IPS-18a (cell line): ENCODE results near the gene CLCN7.

Experiments
- H3K27ac ChIP-seq: one replicate; pipeline ENCODE4 v1.5.1; 2013; ENCODE audit warnings: low read length
- H3K27me3 ChIP-seq: one replicate; pipeline ENCODE4 v1.6.1; 2013; ENCODE audit warnings: mild to moderate bottlenecking, low read length; ENCODE audit not compliant: control insufficient read depth, insufficient read depth
- H3K36me3 ChIP-seq: one replicate; pipeline ENCODE4 v1.6.1; 2013; ENCODE audit warnings: low read depth, low read length; ENCODE audit not compliant: control insufficient read depth
- H3K4me1 ChIP-seq: one replicate; pipeline ENCODE4 v1.6.1; 2013; ENCODE audit warnings: low read depth, low read length; ENCODE audit not compliant: control insufficient read depth
- H3K4me3 ChIP-seq: one replicate; pipeline ENCODE4 v1.5.1; 2013; ENCODE audit warnings: low read length
- H3K9ac ChIP-seq: one replicate; pipeline ENCODE4 v1.6.1; 2013; ENCODE audit warnings: mild to moderate bottlenecking, low read length, moderate library complexity
- H3K9me3 ChIP-seq: one replicate; pipeline ENCODE4 v1.6.1; 2013; ENCODE audit warnings: low read depth, low read length; ENCODE audit not compliant: control insufficient read depth

The CLCN7 gene

DNA sequence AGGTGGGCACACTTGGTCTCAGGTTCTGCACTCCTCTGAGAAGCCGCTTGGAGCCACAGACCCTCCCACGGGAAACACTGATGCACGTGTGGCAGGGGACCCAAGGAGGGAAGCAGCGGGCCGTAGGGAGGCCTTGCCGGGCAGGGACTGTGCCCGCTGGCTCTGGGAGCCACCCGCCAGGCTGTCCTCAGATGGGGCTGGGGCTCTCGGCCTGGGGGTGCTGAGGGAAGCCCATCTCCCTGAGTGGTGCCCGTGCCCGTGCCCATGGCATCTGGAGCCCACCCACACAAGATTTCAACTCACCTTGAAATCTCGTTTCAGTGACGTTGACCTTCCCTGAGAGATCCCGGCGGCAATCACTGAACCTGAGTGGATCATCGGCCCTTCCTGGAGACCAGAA, 17.9 kb downstream of the CLCN7 start:
- no peaks in the 10 kb centered on the region for H3K4me1 ChIP-seq
- H3K9me3 ChIP-seq = no peaks in the 10 kb centered on the region
- no peak overlapping the region for H3K9ac ChIP-seq
- no peaks in the 10 kb centered on the region for H3K27me3 ChIP-seq
- no peak overlapping the region for H3K27ac ChIP-seq
- H3K4me3 ChIP-seq = no peak overlapping the region
- peaks cover 29% of the 10 kb centered on the region for H3K36me3 ChIP-seq

DNA sequence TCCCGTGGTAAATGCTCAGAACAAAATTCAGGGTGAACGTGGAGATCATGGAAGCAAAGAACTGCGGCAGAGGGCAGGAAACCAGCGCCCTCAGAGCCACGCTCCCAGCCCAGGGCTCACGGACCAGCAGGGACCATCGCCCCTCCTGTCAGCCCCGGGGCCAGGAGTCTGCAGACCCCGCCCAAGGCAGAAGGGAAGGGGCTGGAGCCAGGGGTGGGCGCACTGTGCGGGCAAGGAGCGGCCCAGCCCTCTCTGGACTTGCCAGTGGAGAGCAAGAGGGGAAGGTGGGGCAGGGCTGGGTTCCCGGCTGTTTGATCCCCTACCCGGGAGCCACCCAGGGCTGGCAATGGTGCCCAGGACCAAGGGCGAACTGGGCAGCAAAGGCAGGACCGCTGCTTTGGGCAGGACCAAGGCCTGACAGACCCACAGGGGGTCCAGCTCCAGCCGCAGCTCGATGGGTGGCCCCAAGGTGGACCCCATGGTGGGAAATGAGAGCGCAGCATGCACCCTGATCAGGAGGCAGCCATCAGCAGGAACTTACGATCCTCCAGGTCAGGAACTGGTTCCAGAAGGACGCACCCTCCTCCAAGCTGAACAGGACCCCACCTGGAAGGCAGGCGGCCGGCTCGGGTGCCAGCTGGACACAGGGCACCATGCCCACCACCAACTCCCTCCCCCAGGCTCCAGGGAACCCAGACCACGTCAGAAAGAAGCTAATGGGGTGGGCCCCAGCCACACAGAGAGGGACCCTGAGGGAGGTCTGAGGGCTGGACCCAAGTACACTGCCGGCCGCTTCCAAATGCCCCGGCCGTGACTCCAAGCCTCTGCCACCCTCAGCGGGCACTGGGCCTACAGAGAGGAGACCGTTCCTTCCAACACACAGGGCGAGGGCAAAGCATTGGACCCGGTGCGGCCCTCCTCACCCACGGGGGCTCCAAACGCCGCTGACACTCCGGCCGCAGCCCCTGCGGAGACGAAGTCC, 19.3 kb downstream of the CLCN7 start:
- H3K4me1 ChIP-seq = no peaks in the 10 kb centered on the region
- no peaks in the 10 kb centered on the region for H3K9me3 ChIP-seq
- peaks cover 29% of the 10 kb centered on the region for H3K36me3 ChIP-seq
- no peak overlapping the region for H3K27ac ChIP-seq
- H3K9ac ChIP-seq = no peak overlapping the region
- H3K27me3 ChIP-seq = no peaks in the 10 kb centered on the region
- H3K4me3 ChIP-seq = no peak overlapping the region

DNA sequence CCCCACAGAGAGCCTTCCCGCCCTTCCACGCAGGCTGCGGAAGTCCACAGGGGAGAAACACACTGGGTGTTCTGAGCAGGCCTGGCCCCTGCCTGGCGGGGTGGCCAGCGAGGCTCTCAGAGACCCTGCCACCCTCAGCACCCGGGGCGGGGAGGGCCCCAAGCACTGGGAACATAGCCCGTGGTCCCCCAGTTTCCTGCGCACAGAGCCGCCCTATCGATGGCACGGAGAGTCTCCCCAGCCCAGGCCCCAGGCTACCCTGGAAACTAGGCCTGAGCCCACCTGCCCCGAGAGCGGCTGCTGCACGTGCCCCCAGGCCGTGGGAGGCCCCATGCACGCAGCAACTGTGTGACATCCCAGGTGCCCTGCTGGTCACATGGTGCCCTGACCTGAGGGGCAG, 20.3 kb downstream of the CLCN7 start:
- H3K4me1 ChIP-seq = no peaks in the 10 kb centered on the region
- H3K27ac ChIP-seq = no peak overlapping the region
- H3K27me3 ChIP-seq = no peaks in the 10 kb centered on the region
- no peaks in the 10 kb centered on the region for H3K9me3 ChIP-seq
- H3K9ac ChIP-seq = no peak overlapping the region
- no peak overlapping the region for H3K4me3 ChIP-seq
- peaks cover 24% of the 10 kb centered on the region for H3K36me3 ChIP-seq

DNA sequence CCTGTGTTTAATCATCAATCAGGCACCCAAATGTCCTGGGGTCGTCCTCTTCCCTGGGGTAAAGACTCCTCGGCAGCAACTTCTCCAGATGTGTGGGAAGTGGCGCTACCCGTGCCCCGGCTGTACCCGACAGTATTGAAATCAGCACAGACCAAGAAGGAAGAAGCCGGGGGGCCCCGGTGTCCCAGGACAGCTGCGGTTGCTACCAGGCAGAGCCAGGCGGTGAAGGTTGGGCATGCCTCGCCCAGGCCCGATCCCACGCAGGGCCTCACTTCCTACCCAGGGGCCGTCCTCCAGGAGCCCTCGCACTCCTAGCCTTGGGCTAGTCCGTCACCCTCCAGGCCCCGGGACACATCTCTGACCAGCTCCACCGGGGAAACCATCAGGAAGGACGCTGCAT, 21.5 kb downstream of the CLCN7 start:
- Histone ChIP-seq H3K4me1 (no peaks in the 10 kb centered on the region), H3K9ac (no peak overlapping the region), H3K36me3 (peaks cover 32% of the 10 kb centered on the region), H3K27ac (no peak overlapping the region), H3K27me3 (no peaks in the 10 kb centered on the region), H3K9me3 (no peaks in the 10 kb centered on the region), H3K4me3 (no peak overlapping the region)

DNA sequence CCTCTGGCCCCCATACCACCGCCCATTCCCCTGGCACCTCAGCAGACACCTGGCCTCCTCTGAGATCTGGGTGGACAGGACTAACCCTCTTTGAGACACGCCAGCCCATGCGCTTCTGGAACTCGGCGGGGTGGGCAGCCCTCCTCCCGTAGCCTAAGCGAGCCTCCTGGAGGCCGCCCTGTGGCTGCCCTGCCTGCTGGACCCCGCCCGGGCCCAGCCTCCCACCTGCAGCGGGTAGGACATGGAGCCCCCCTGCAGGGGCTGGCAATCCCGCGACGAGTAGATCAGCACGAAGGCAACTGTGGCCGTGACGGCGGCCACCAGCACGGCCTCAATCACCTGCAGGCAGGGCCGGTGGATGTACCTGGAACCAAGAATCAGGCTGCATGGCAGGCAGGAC, 22.3 kb downstream of the CLCN7 start:
- Histone ChIP-seq H3K27me3 (no peaks in the 10 kb centered on the region), H3K4me3 (no peak overlapping the region), H3K36me3 (peaks cover 34% of the 10 kb centered on the region), H3K9ac (no peak overlapping the region), H3K27ac (no peak overlapping the region), H3K4me1 (no peaks in the 10 kb centered on the region), H3K9me3 (no peaks in the 10 kb centered on the region)

DNA sequence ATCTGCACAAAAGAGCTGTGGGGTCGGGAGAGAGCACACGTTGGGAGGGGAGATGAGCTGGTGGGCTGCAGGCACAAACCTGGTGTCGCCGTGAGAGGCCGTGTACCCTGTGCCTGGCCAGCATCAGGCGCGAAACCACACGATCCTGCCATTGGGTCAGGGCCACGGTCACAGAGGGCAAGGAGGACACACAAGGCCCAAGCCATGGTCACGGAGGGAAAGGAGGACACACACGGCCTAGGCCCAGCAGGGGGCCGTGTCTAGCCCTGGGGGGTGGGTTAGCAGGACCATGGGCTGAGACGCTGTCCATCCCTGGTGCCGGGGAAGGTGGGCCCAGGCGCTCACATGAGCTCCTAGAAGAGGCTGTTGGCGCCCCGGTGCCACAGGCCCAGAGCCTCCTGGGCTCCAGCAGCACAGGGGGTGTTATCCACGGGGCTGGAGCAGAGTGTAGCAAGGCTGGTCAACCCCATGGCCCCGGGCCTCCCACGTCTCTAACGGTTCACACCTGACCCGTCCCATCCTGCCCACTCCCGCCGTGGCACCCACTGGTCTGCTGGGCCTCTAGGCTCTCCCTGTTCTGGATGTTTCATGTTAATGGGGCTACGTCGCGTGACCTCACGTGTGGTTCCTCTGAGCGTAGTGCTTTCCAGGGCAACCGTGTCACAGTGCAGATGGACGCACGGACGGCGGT, 23.0 kb downstream of the CLCN7 start:
- peaks cover 34% of the 10 kb centered on the region for H3K36me3 ChIP-seq
- no peaks in the 10 kb centered on the region for H3K27me3 ChIP-seq
- no peak overlapping the region for H3K27ac ChIP-seq
- no peak overlapping the region for H3K4me3 ChIP-seq
- H3K9ac ChIP-seq = no peak overlapping the region
- H3K4me1 ChIP-seq = no peaks in the 10 kb centered on the region
- no peaks in the 10 kb centered on the region for H3K9me3 ChIP-seq

DNA sequence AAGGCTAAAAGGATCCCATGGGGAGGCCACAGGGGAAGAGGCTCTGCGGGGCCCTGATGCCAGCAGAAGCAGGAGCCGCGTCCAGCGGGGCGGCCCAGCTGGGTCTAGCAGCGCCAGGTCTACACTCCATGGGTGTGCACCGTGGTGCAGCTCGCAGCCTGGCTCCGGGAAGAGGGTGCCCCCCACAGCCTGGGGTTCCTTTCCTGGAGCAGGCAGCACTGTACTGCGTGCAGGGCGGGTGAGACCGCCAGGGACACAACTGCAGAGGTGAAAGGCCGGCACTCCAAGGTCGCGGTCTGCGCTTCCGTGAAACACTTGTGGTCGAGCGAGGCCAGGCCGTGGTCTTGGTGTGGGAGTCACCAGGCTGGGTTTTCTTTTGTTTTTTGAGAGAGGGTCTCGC, 24.0 kb downstream of the CLCN7 start:
- Histone ChIP-seq H3K4me1 (no peaks in the 10 kb centered on the region), H3K9ac (no peak overlapping the region), H3K9me3 (no peaks in the 10 kb centered on the region), H3K27me3 (no peaks in the 10 kb centered on the region), H3K4me3 (no peak overlapping the region), H3K36me3 (peaks cover 34% of the 10 kb centered on the region), H3K27ac (no peak overlapping the region)

DNA sequence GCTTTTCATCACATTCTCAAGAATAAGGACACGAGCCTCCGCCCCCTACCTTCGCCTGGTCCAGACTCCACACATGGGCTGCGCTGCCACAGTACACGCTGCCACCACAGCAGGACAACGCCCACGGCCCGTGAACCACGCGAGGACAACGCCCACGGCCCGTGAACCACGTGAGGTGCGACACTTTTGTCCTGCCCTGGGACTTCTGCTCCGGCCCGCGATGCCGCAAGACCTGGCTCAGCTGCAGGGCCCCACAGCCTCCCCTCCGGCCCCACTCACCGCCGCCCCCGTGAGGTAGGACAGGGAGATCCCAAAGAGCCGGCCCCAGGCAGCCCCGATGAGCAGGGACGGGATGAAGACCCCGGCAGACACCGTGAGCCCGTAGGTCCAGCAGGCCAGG, 24.6 kb downstream of the CLCN7 start:
- Histone ChIP-seq H3K4me3 (no peak overlapping the region), H3K9ac (no peak overlapping the region), H3K36me3 (peaks cover 30% of the 10 kb centered on the region), H3K9me3 (no peaks in the 10 kb centered on the region), H3K27ac (no peak overlapping the region), H3K4me1 (no peaks in the 10 kb centered on the region), H3K27me3 (no peaks in the 10 kb centered on the region)

DNA sequence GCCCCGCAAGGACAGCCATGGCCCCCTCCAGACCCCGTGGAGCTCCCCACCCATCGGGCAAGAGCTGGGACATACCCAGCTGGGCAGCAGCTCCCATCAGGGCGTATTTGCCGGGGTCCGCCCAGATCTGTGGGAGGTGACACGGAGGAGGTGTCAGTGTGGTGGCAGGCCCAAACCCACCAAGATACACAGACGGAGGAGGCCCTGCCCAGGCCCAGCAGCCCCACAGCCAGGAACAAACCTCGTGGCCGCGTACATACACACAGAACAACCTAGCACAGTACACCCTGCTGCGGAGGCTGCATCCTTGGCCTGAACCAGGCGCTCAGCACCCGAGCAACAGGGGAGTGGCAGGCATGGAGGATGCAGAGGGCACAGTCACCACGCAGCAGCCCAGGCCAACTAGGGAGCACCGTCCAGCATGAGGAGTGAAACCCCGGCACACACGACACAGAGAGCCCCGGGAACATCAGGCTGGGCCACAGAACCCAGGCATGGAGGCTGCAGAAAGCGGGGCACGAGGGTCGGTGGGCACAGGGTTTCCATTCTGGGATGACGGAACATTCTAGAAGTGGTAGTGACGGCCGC, 25.5 kb downstream of the CLCN7 start:
- H3K36me3 ChIP-seq = peaks cover 26% of the 10 kb centered on the region
- no peak overlapping the region for H3K27ac ChIP-seq
- no peaks in the 10 kb centered on the region for H3K4me1 ChIP-seq

DNA sequence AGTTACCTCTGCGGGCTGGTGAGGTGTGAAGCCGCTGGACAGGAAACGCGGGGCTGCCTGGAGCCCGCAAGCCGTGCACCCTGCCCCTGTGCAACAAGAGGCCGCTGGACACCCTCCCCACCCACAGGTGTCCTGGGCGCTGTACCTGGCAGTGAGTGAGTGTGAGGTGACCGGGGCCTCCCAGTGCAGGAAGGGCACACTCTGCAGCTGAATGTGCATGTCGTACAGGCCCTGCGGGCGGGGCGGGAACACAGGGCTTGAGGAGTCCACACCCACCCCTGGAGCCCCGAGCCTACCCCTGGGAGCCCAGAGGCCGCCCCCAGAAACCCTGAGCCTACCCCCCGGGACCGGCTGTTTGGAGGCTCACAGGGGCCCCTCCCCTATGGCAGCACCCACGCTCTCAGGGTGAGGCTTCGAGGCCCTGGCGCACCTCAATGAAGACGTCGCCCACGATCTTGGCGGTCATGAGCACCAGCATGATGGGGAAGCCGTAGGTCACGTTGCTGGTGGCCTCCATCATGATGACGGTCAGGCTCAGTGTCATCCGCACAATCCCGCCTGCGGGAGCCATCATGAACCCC, 26.2 kb downstream of the CLCN7 start:
- Histone ChIP-seq H3K27me3 (no peaks in the 10 kb centered on the region), H3K27ac (no peak overlapping the region), H3K36me3 (peaks cover 21% of the 10 kb centered on the region), H3K4me3 (no peak overlapping the region), H3K9me3 (no peaks in the 10 kb centered on the region), H3K9ac (no peak overlapping the region), H3K4me1 (no peaks in the 10 kb centered on the region)

More for the DNA sequence above, 25.5 kb downstream of the CLCN7 start:
- H3K9me3 ChIP-seq = no peaks in the 10 kb centered on the region
- no peaks in the 10 kb centered on the region for H3K27me3 ChIP-seq
- no peak overlapping the region for H3K4me3 ChIP-seq
- H3K9ac ChIP-seq = no peak overlapping the region

DNA sequence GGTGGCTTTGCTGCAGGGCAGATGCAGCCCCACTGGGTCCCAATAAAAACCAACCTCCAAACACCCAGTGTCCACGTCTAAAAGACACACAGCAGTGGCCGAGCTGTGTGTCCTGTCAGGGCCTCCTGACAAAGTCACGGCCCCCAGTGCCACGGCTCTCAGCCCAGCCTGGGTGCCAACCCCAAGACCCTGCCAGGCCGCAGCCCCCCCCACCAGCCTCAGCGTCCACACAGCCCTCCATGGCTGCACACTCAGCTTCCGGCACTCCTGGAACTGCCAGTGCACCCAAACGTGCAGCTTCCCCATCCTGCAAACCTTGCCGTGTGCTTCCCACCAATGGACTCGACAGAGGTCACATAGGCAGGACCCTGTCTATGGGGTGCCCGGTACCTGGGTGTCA, 26.9 kb downstream of the CLCN7 start:
- no peaks in the 10 kb centered on the region for H3K27me3 ChIP-seq
- H3K9ac ChIP-seq = no peak overlapping the region
- H3K4me1 ChIP-seq = no peaks in the 10 kb centered on the region
- H3K36me3 ChIP-seq = peaks cover 16% of the 10 kb centered on the region
- H3K9me3 ChIP-seq = no peaks in the 10 kb centered on the region
- H3K4me3 ChIP-seq = no peak overlapping the region
- H3K27ac ChIP-seq = no peak overlapping the region
